Thyroid gland (tissue), 4 donors: ENCODE data around the gene PI4K2A. TPM values are rescaled to one million over a fixed set of nuclear protein-coding genes. Genes with fewer than 3 reads are reported as not detected.
"Not testable (repeated sequence)": the region's sequence is repeated elsewhere in the genome, so short reads cannot be mapped to it uniquely, and the experiment has no call there.

Source experiments
- DNase-seq, 2 donors: peaks; one replicate each; pipeline ENCODE4 v3.0.0-alpha.2; 2019
- H3K27ac ChIP-seq, 3 donors: fragments of 200-600 bp; sonication (generic); 1 replicate in 2 of 3; 2 replicates in 1 of 3; pipeline ENCODE4 v1.5.1; 2016 to 2019; ENCODE audit warnings: mild to moderate bottlenecking in 1 of 3, moderate library complexity in 1 of 3
- H3K27me3 ChIP-seq: fragments of 200-600 bp; sonication (generic); one replicate; pipeline ENCODE4 v1.5.1; 2019
- H3K36me3 ChIP-seq, 2 donors: fragments of 200-600 bp; sonication (generic); one replicate each; pipeline ENCODE4 v1.5.1; 2016 to 2019
- H3K4me1 ChIP-seq, 2 donors: fragments of 200-600 bp; sonication (generic); one replicate each; pipeline ENCODE4 v1.5.1; 2017 to 2019
- H3K4me3 ChIP-seq, 3 donors: fragments of 200-600 bp; sonication (generic); replicated peaks in 1 of 3; 1 replicate in 2 of 3; 2 replicates in 1 of 3; pipeline ENCODE4 v1.5.1; 2016; ENCODE audit warnings: mild to moderate bottlenecking in 1 of 3
- H3K9me3 ChIP-seq: fragments of 200-600 bp; sonication (generic); one replicate; pipeline ENCODE4 v1.5.1; 2017
- CTCF ChIP-seq, 6 experiments: fragments of 200-600 bp in 3 of 6; fragments of 450-650 bp in 3 of 6; sonication (generic) in 3 of 6; IDR thresholded peaks; one replicate each; pipeline ENCODE4 v1.5.1; 2016 to 2019; ENCODE audit warnings: antibody characterized with exemption in 6 of 6, mild to moderate bottlenecking in 2 of 6, inconsistent platforms in 1 of 6, moderate library complexity in 1 of 6
- POLR2A ChIP-seq, 2 donors: fragments of 450-650 bp; IDR thresholded peaks; one replicate each; pipeline ENCODE4 v1.6.1; 2017; ENCODE audit warnings: antibody characterized with exemption in 2 of 2, mild to moderate bottlenecking in 2 of 2, moderate library complexity in 1 of 2
- WGBS, 2 donors: methylation state at CpG; one replicate each; pipeline ENCODE4 v1.1.5; 2017; 5-methylcytosine and 5-hydroxymethylcytosine counted together
- intact Hi-C: fragments of 100-400 bp; cut with DNase I; formaldehyde crosslinking; loops from one replicate; pipeline ENCODE4 v1.15.1; 2023
- total RNA-seq, 4 donors: library from RNA; depleted of rRNA; stranded (reverse); fragments of >200 nt; gene quantifications; one replicate each; pipeline ENCODE4 v1.2.3, GENCODE V29; 2016

Gene PI4K2A
- total RNA-seq, 4 donors from 2014 or later = 19.9 to 31.3 (median 24.1) TPM

GRCh38 chr10:97683556-97684367 lies 43.3 kb downstream of the PI4K2A start:
- no peak for DNase-seq
- no peaks in the 10 kb centered on the region for H3K9me3 ChIP-seq
- H3K4me1 ChIP-seq = peaks cover 41 to 45% of the 10 kb centered on the region in 2 donors
- peak overlapping the region in 2 of 3 donors; percentile 25 to 43 for H3K27ac ChIP-seq
- 62 to 75% methylated on average over 8 to 9 of the region's 9 CpGs for WGBS, 2 donors
- H3K36me3 ChIP-seq = peaks cover 0 to 2% of the 10 kb centered on the region in 2 donors
- H3K27me3 ChIP-seq = no peaks in the 10 kb centered on the region
- H3K4me3 ChIP-seq = no peak overlapping the region
- intact Hi-C loops = no loop called here
- TF ChIP-seq CTCF (IDR thresholded peaks at IDR 0.05) = no peak
- TF ChIP-seq POLR2A (IDR thresholded peaks at IDR 0.05) = no peak

- peaks cover 41 to 47% of the 10 kb centered on the region in 2 donors for H3K4me1 ChIP-seq
- WGBS, 2 donors = 79 to 82% methylated on average over 7 of the region's 7 CpGs
- H3K9me3 ChIP-seq, H3K4me3 ChIP-seq, DNase-seq, intact Hi-C loops, H3K36me3 ChIP-seq, H3K27me3 ChIP-seq: not testable (repeated sequence)
- H3K27ac ChIP-seq = peak overlapping the region in 2 of 3 donors; percentile 25 to 43
These were observed 43.9 kb downstream of the PI4K2A start for GRCh38 chr10:97684368-97684713.

GRCh38 chr10:97684866-97685394 lies 44.5 kb downstream of the PI4K2A start:
- peaks cover 0 to 2% of the 10 kb centered on the region in 2 donors for H3K36me3 ChIP-seq
- H3K4me1 ChIP-seq = peaks cover 41 to 47% of the 10 kb centered on the region in 2 donors
- no peak for TF ChIP-seq POLR2A (IDR thresholded peaks at IDR 0.05)
- no peak for TF ChIP-seq CTCF (IDR thresholded peaks at IDR 0.05)
- WGBS, 2 donors = 69 to 82% methylated on average over 5 of the region's 5 CpGs
- H3K9me3 ChIP-seq = no peaks in the 10 kb centered on the region
- intact Hi-C loops = no loop called here
- no peaks in the 10 kb centered on the region for H3K27me3 ChIP-seq
- H3K4me3 ChIP-seq = peak overlapping the region in 1 of 3 donors; percentile 49
- H3K27ac ChIP-seq = peak overlapping the region in 2 of 3 donors; percentile 25 to 46
- no peak for DNase-seq

GRCh38 chr10:97685395-97685958 lies 45.0 kb downstream of the PI4K2A start:
- H3K27me3 ChIP-seq = no peaks in the 10 kb centered on the region
- peak overlapping the region in 2 of 3 donors; percentile 10 to 46 for H3K27ac ChIP-seq
- WGBS, 2 donors = 50 to 67% methylated on average over 1 to 2 of the region's 2 CpGs
- TF ChIP-seq POLR2A (IDR thresholded peaks at IDR 0.05) = no peak
- peak in 2 of 6 experiments; percentile 17 to 18 for TF ChIP-seq CTCF (IDR thresholded peaks at IDR 0.05)
- no peaks in the 10 kb centered on the region for H3K36me3 ChIP-seq
- H3K4me3 ChIP-seq = peak overlapping the region in 1 of 3 donors; percentile 49
- no peaks in the 10 kb centered on the region for H3K9me3 ChIP-seq
- peak in 1 of 2 donors; percentile 23 for DNase-seq
- H3K4me1 ChIP-seq = peaks cover 41 to 47% of the 10 kb centered on the region in 2 donors
- intact Hi-C loops = no loop called here

- H3K27me3 ChIP-seq = no peaks in the 10 kb centered on the region
- peak overlapping the region; percentile 76 to 97 (median 94) for H3K27ac ChIP-seq
- 28 to 34% methylated on average over 8 of the region's 14 CpGs for WGBS, 2 donors
- H3K9me3 ChIP-seq = no peaks in the 10 kb centered on the region
- H3K36me3 ChIP-seq = no peaks in the 10 kb centered on the region
- TF ChIP-seq CTCF (IDR thresholded peaks at IDR 0.05) (no peak), POLR2A (IDR thresholded peaks at IDR 0.05) (no peak)
- H3K4me1 ChIP-seq = peaks cover 41 to 47% of the 10 kb centered on the region in 2 donors
- intact Hi-C loops = no loop called here
- H3K4me3 ChIP-seq = peak overlapping the region; percentile 1 to 49 (median 40)
- no peak for DNase-seq
These were observed 46.0 kb downstream of the PI4K2A start for GRCh38 chr10:97686301-97686961.
